MM.1S (cell line): ENCODE data around the gene RPL27A.

Experiments used
- DNase-seq: peaks from one replicate; pipeline ENCODE4 v3.0.0-alpha.2; 2015
- H2AFZ ChIP-seq: fragments of 300-600 bp; sonication (generic); 2 replicates; pipeline ENCODE4 v1.6.0; 2016; ENCODE audit warnings: antibody characterized with exemption, low read length
- H3F3A ChIP-seq: fragments of 300-600 bp; sonication (generic); 2 replicates; pipeline ENCODE4 v1.6.1; 2016; ENCODE audit warnings: mild to moderate bottlenecking, antibody characterized with exemption, low read length, moderate library complexity, mixed read lengths; ENCODE audit not compliant: insufficient read depth
- H3K27ac ChIP-seq: fragments of 300-600 bp; sonication (generic); 2 replicates; pipeline ENCODE4 v1.5.1; 2016; ENCODE audit warnings: mild to moderate bottlenecking, low read length
- H3K27me3 ChIP-seq: fragments of 300-600 bp; sonication (generic); replicated peaks from 2 replicates; pipeline ENCODE4 v1.6.0; 2016; ENCODE audit warnings: low read length; ENCODE audit not compliant: insufficient read depth
- H3K36me3 ChIP-seq: fragments of 300-600 bp; sonication (generic); replicated peaks from 2 replicates; pipeline ENCODE4 v1.6.1; 2016; ENCODE audit warnings: mild to moderate bottlenecking, low read length, mixed read lengths; ENCODE audit not compliant: insufficient read depth
- H3K4me1 ChIP-seq: fragments of 300-600 bp; sonication (generic); 2 replicates; pipeline ENCODE4 v1.6.1; 2016; ENCODE audit warnings: low read length, mixed read lengths
- H3K4me2 ChIP-seq: fragments of 300-600 bp; sonication (generic); 2 replicates; pipeline ENCODE4 v1.6.0; 2016; ENCODE audit warnings: low read depth, low read length
- H3K4me3 ChIP-seq: fragments of 300-600 bp; sonication (generic); 2 replicates; pipeline ENCODE4 v1.5.1; 2016; ENCODE audit warnings: low read length, mixed read lengths
- H3K79me2 ChIP-seq: fragments of 300-600 bp; sonication (generic); 2 replicates; pipeline ENCODE4 v1.6.1; 2016; ENCODE audit warnings: mixed run types, low read length, mixed read lengths
- H3K9ac ChIP-seq: fragments of 300-600 bp; sonication (generic); 2 replicates; pipeline ENCODE4 v1.6.1; 2016; ENCODE audit warnings: low read length, mixed read lengths
- H3K9me2 ChIP-seq: fragments of 300-600 bp; sonication (generic); replicated peaks from 2 replicates; pipeline ENCODE4 v1.6.1; 2016; ENCODE audit warnings: mild to moderate bottlenecking, low read length, mixed read lengths; ENCODE audit not compliant: insufficient read depth
- H3K9me3 ChIP-seq: fragments of 300-600 bp; sonication (generic); replicated peaks from 2 replicates; pipeline ENCODE4 v1.6.1; 2016; ENCODE audit warnings: mild to moderate bottlenecking, low read length, mixed read lengths; ENCODE audit not compliant: insufficient read depth
- H4K20me1 ChIP-seq: fragments of 300-600 bp; sonication (generic); 2 replicates; pipeline ENCODE4 v1.6.1; 2016; ENCODE audit warnings: mild to moderate bottlenecking, low read length, moderate library complexity, mixed read lengths; ENCODE audit not compliant: insufficient read depth
- EZH2 ChIP-seq: fragments of 300-600 bp; sonication (generic); optimal IDR thresholded peaks from 2 replicates; pipeline ENCODE3; 2017; ENCODE audit warnings: low read depth, mild to moderate bottlenecking, antibody characterized with exemption, low read length, mixed read lengths
- EZH2phosphoT487 ChIP-seq: fragments of 300-600 bp; sonication (generic); IDR thresholded peaks from 2 replicates; pipeline ENCODE4 v1.6.1; 2018; ENCODE audit warnings: antibody characterized with exemption, low read length
- TF ChIP-seq, protein P1 (sequence below): fragments of 300-600 bp; sonication (generic); IDR thresholded peaks from 2 replicates; pipeline ENCODE4 v1.5.1; 2016; ENCODE audit warnings: antibody characterized with exemption, low read length, mixed read lengths

The RPL27A gene

DNA sequence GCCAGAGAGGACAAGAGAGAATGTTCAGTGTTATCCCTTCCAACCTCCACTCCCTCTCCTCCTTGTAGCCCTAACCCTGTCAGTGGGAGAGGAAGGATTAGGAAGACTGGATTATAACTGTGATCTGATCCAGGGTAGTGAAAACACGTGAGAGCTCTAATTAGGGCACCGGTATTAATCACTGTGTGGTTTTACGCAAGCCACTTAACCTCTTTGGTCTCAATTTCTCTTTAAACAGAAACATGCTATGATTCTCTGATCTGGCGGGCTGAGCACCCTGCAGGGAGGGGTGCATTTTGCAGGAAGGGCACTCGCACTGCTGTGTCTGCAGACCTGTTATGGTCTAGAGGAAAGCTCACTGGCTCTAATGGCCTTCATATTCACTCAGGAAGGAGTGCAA is 11.5 kb downstream of the RPL27A start:
- Histone ChIP-seq H3F3A (peaks cover 10% of the 10 kb centered on the region), H3K36me3 (no peaks in the 10 kb centered on the region), H3K4me2 (no peak overlapping the region), H3K27me3 (no peaks in the 10 kb centered on the region), H3K9ac (no peak overlapping the region), H3K4me1 (peaks cover 4% of the 10 kb centered on the region), H4K20me1 (no peaks in the 10 kb centered on the region), H3K27ac (no peak overlapping the region), H2AFZ (no peak overlapping the region), H3K9me2 (no peaks in the 10 kb centered on the region), H3K79me2 (peaks cover 13% of the 10 kb centered on the region), H3K9me3 (no peaks in the 10 kb centered on the region), H3K4me3 (no peak overlapping the region)
- TF ChIP-seq EZH2: no peak
- TF ChIP-seq, protein P1, sequence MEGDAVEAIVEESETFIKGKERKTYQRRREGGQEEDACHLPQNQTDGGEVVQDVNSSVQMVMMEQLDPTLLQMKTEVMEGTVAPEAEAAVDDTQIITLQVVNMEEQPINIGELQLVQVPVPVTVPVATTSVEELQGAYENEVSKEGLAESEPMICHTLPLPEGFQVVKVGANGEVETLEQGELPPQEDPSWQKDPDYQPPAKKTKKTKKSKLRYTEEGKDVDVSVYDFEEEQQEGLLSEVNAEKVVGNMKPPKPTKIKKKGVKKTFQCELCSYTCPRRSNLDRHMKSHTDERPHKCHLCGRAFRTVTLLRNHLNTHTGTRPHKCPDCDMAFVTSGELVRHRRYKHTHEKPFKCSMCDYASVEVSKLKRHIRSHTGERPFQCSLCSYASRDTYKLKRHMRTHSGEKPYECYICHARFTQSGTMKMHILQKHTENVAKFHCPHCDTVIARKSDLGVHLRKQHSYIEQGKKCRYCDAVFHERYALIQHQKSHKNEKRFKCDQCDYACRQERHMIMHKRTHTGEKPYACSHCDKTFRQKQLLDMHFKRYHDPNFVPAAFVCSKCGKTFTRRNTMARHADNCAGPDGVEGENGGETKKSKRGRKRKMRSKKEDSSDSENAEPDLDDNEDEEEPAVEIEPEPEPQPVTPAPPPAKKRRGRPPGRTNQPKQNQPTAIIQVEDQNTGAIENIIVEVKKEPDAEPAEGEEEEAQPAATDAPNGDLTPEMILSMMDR: no peak
- no peak for DNase-seq

DNA sequence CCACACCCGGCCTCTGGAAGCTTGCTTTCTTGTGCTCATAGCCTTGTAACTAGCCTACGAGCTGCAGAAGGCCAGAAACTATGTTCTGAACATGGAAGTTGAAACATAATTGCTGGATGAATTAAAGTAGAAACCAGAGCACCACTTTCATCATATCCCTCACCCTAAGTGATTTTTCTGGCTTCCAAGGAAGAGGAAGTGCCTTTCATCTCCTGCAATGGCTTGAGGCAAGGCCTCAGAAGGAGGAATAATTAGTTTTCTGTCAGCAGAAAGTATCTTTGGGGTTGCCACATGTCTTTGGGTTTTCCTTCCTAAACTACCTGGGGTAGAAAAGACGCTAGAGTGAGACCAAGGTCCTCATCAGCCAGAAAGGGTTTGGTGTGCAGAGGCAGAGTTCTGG is 14.5 kb downstream of the RPL27A start:
- no peak for DNase-seq
- no peak overlapping the region for H3K4me2 ChIP-seq
- H3K9me2 ChIP-seq: no peaks in the 10 kb centered on the region
- H3K9ac ChIP-seq: no peak overlapping the region
- peaks cover 4% of the 10 kb centered on the region; the same call in 1 of the 2 replicates for H3K79me2 ChIP-seq
- H3K4me1 ChIP-seq: no peaks in the 10 kb centered on the region
- no peak overlapping the region for H2AFZ ChIP-seq
- no peaks in the 10 kb centered on the region for H3F3A ChIP-seq
- no peaks in the 10 kb centered on the region for H4K20me1 ChIP-seq
- TF ChIP-seq, protein P1: no peak
- TF ChIP-seq EZH2 (no peak), EZH2phosphoT487 (no peak)
- no peaks in the 10 kb centered on the region for H3K27me3 ChIP-seq
- H3K4me3 ChIP-seq: no peak overlapping the region
- no peaks in the 10 kb centered on the region for H3K9me3 ChIP-seq
- H3K36me3 ChIP-seq: no peaks in the 10 kb centered on the region
- H3K27ac ChIP-seq: no peak overlapping the region

DNA sequence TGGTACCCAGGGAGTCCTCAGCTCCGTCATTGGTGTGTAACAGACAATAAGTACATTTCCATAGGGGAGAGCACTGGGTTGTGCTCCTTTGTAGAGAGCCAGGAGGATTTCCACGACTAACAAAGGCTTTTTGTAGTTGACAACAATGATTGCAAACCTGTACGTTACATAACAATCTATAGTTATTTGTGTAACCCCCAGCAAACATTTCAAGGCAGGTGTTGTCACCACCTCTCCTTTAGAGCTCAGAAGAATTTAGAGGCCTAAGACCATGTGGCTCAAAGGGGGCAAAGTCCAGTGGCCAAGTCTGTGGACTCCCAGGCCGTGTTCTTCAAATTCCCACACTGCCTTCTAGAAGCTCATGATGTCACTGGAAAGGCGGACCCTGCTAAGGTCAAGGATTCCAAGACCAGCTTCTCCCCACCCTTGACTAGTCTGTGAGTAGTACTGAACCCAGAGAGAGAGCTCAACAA is 15.8 kb downstream of the RPL27A start:
- H3K9ac ChIP-seq: no peak overlapping the region
- no peak overlapping the region for H3K27ac ChIP-seq
- H3K36me3 ChIP-seq: no peaks in the 10 kb centered on the region

More for the DNA sequence above, 15.8 kb downstream of the RPL27A start:
- Histone ChIP-seq H3K27me3 (no peaks in the 10 kb centered on the region), H3K9me3 (no peaks in the 10 kb centered on the region), H3K4me2 (no peak overlapping the region), H3K4me3 (no peak overlapping the region), H3K4me1 (no peaks in the 10 kb centered on the region), H4K20me1 (no peaks in the 10 kb centered on the region), H2AFZ (no peak overlapping the region), H3K79me2 (no peaks in the 10 kb centered on the region), H3F3A (no peaks in the 10 kb centered on the region), H3K9me2 (no peaks in the 10 kb centered on the region)
- TF ChIP-seq EZH2phosphoT487 (no peak), EZH2 (no peak)
- TF ChIP-seq, protein P1: no peak
- DNase-seq: no peak
